Peyer's patch (tissue), 4 donors: ENCODE measurements around the gene TMC1.

Experiments used
- POLR2A ChIP-seq, 2 donors: fragments of 450-650 bp; IDR thresholded peaks; one replicate each; pipeline ENCODE4 v1.5.1; 2017; ENCODE audit warnings: antibody characterized with exemption in 2 of 2, mild to moderate bottlenecking in 2 of 2, moderate library complexity in 2 of 2
- TF ChIP-seq, protein P1 (sequence below), 6 experiments: fragments of 450-650 bp in 4 of 6; fragments of 200-600 bp in 2 of 6; sonication (generic) in 1 of 6; IDR thresholded peaks; one replicate each; pipeline ENCODE4 v1.5.1; 2017 to 2019; ENCODE audit warnings: antibody characterized with exemption in 6 of 6, mild to moderate bottlenecking in 3 of 6, moderate library complexity in 1 of 6

DNA sequence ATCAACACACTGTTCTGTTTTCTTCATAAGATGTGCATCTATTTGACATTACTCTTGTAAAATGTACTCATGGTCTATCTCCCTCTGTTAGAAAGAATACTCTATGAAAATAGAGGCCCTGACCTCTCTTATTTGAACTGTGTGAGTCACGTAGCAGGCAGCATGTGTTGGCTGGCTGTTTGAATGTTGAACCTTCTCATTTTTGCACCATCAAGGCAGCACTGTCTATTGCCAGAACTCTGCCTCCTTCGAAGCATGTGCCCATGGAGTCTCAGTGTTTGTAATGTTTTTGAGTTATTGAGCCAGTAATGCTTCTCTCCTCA is 287.0 kb downstream of the TMC1 start:
- TF ChIP-seq, protein P1, sequence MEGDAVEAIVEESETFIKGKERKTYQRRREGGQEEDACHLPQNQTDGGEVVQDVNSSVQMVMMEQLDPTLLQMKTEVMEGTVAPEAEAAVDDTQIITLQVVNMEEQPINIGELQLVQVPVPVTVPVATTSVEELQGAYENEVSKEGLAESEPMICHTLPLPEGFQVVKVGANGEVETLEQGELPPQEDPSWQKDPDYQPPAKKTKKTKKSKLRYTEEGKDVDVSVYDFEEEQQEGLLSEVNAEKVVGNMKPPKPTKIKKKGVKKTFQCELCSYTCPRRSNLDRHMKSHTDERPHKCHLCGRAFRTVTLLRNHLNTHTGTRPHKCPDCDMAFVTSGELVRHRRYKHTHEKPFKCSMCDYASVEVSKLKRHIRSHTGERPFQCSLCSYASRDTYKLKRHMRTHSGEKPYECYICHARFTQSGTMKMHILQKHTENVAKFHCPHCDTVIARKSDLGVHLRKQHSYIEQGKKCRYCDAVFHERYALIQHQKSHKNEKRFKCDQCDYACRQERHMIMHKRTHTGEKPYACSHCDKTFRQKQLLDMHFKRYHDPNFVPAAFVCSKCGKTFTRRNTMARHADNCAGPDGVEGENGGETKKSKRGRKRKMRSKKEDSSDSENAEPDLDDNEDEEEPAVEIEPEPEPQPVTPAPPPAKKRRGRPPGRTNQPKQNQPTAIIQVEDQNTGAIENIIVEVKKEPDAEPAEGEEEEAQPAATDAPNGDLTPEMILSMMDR (IDR thresholded peaks at IDR 0.05), result no peak
- no peak for TF ChIP-seq POLR2A (IDR thresholded peaks at IDR 0.05)
